Breast epithelium (tissue), 3 donors: ENCODE data around the gene STAT1.

ENCODE experiments used
- POLR2A ChIP-seq: fragments of 450-650 bp; IDR thresholded peaks from one replicate; pipeline ENCODE4 v1.6.1; 2016; ENCODE audit warnings: antibody characterized with exemption, mild to moderate bottlenecking, moderate library complexity
- TF ChIP-seq, protein P1 (sequence below), 3 donors: fragments of 450-650 bp; IDR thresholded peaks; one replicate each; pipeline ENCODE4 v1.5.1; 2016 to 2017; ENCODE audit warnings: antibody characterized with exemption in 3 of 3, mild to moderate bottlenecking in 3 of 3, moderate library complexity in 3 of 3

DNA sequence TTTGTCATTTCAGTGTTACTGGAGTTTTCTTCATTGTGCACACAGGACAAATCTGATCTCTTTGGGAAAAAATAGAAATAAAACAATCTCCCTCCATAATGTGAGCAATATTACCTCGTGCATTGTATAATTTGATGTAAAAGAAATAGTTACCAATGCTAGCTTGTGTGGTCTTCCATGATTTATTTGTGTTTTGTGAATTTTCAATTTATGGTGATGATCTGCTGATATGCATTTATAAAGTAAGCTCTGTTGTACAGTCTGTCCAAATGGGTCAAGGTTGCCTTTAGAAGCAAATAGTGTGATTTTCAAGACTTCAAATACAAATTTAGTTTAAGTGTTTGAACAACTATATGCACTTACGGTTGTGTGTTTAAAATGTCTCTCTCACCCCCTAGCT, 50.9 kb downstream of the STAT1 start:
- TF ChIP-seq, protein P1, sequence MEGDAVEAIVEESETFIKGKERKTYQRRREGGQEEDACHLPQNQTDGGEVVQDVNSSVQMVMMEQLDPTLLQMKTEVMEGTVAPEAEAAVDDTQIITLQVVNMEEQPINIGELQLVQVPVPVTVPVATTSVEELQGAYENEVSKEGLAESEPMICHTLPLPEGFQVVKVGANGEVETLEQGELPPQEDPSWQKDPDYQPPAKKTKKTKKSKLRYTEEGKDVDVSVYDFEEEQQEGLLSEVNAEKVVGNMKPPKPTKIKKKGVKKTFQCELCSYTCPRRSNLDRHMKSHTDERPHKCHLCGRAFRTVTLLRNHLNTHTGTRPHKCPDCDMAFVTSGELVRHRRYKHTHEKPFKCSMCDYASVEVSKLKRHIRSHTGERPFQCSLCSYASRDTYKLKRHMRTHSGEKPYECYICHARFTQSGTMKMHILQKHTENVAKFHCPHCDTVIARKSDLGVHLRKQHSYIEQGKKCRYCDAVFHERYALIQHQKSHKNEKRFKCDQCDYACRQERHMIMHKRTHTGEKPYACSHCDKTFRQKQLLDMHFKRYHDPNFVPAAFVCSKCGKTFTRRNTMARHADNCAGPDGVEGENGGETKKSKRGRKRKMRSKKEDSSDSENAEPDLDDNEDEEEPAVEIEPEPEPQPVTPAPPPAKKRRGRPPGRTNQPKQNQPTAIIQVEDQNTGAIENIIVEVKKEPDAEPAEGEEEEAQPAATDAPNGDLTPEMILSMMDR (IDR thresholded peaks at IDR 0.05), result no peak
- no peak for TF ChIP-seq POLR2A
